Activated CD4-positive, alpha-beta T cell treated with anti-CD3 and anti-CD28 coated beads for 1 hour (primary cell): Measurements from ENCODE around the gene NPC2.
"Not testable (repeated sequence)": the region's sequence is repeated elsewhere in the genome, so short reads cannot be mapped to it uniquely, and the experiment has no call there.

Experiments
- DNase-seq: peaks from one replicate; pipeline ENCODE4 v3.0.0-alpha.2; 2020

NPC2 gene

GRCh38 chr14:74464785-74465184 lies 28.3 kb downstream of the NPC2 start:
- no peak for DNase-seq

GRCh38 chr14:74463697-74464096 lies 29.4 kb downstream of the NPC2 start:
- DNase-seq, result no peak

- DNase-seq, result no peak
These were observed 30.1 kb downstream of the NPC2 start for GRCh38 chr14:74462993-74463392.

- DNase-seq, result no peak
These were observed 33.1 kb downstream of the NPC2 start for GRCh38 chr14:74459976-74460375.

GRCh38 chr14:74459289-74459946 lies 33.7 kb downstream of the NPC2 start:
- DNase-seq, result peak; percentile 13

- DNase-seq, result no peak
These were observed 35.6 kb downstream of the NPC2 start for GRCh38 chr14:74457565-74457895.

GRCh38 chr14:74456684-74457564 lies 36.2 kb downstream of the NPC2 start:
- no peak for DNase-seq

- not testable (repeated sequence) for DNase-seq
These were observed 38.7 kb downstream of the NPC2 start for GRCh38 chr14:74454397-74454796.

GRCh38 chr14:74444866-74445265 lies 48.2 kb downstream of the NPC2 start:
- no peak for DNase-seq

GRCh38 chr14:74442757-74443156 lies 50.3 kb downstream of the NPC2 start:
- DNase-seq, result no peak

GRCh38 chr14:74441113-74441512 lies 52.0 kb downstream of the NPC2 start:
- no peak for DNase-seq

GRCh38 chr14:74438351-74438915 lies 54.7 kb downstream of the NPC2 start:
- no peak for DNase-seq

- DNase-seq, result no peak
These were observed 55.5 kb downstream of the NPC2 start for GRCh38 chr14:74437496-74438053.

- no peak for DNase-seq
These were observed 58.8 kb downstream of the NPC2 start for GRCh38 chr14:74434294-74434693.

- DNase-seq, result no peak
These were observed 63.1 kb downstream of the NPC2 start for GRCh38 chr14:74429991-74430390.
